ENCODE data around the gene MEGF9. TPM values are rescaled to one million over a fixed set of nuclear protein-coding genes. Genes with fewer than 3 reads are reported as not detected.

Gene MEGF9
- total RNA-seq, 1 donor from 2014 or later, result 23.4 TPM

GRCh38 chr9:120659676-120660075 lies 54.6 kb downstream of the MEGF9 start:
- no peak for DNase-seq (ENCODE audit: low spot score, unreplicated experiment)
- Mint-ChIP-seq H3K27me3 (no peaks in the 10 kb centered on the region), H3K4me3 (ENCODE audit: low read depth) (no peak overlapping the region), H3K9me3 (ENCODE audit: low read depth) (no peaks in the 10 kb centered on the region), H3K4me1 (ENCODE audit: low read depth) (peaks cover 31% of the 10 kb centered on the region), H3K36me3 (ENCODE audit: insufficient read depth) (peaks cover 3% of the 10 kb centered on the region), H3K27ac (no peak overlapping the region)
- TF ChIP-seq CTCF (IDR thresholded peaks at IDR 0.05; ENCODE audit: unreplicated experiment), result no peak

GRCh38 chr9:120659209-120659608 lies 55.1 kb downstream of the MEGF9 start:
- Mint-ChIP-seq H3K4me3 (ENCODE audit: low read depth) (no peak overlapping the region), H3K9me3 (ENCODE audit: low read depth) (no peaks in the 10 kb centered on the region), H3K27me3 (no peaks in the 10 kb centered on the region), H3K36me3 (ENCODE audit: insufficient read depth) (peaks cover 1% of the 10 kb centered on the region), H3K4me1 (ENCODE audit: low read depth) (peaks cover 26% of the 10 kb centered on the region), H3K27ac (peak overlapping the region; percentile 90)
- TF ChIP-seq CTCF (IDR thresholded peaks at IDR 0.05; ENCODE audit: unreplicated experiment), result no peak
- DNase-seq (ENCODE audit: low spot score, unreplicated experiment), result no peak

GRCh38 chr9:120655005-120655622 lies 59.2 kb downstream of the MEGF9 start:
- H3K27me3 Mint-ChIP-seq, result no peaks in the 10 kb centered on the region
- H3K4me3 Mint-ChIP-seq (ENCODE audit: low read depth), result no peak overlapping the region
- H3K9me3 Mint-ChIP-seq (ENCODE audit: low read depth), result no peaks in the 10 kb centered on the region
- no peak overlapping the region for H3K27ac Mint-ChIP-seq
- peaks cover 3% of the 10 kb centered on the region for H3K36me3 Mint-ChIP-seq (ENCODE audit: insufficient read depth)
- peaks cover 10% of the 10 kb centered on the region for H3K4me1 Mint-ChIP-seq (ENCODE audit: low read depth)
- DNase-seq (ENCODE audit: low spot score, unreplicated experiment), result no peak
- TF ChIP-seq CTCF (IDR thresholded peaks at IDR 0.05; ENCODE audit: unreplicated experiment), result no peak

GRCh38 chr9:120654272-120654671 lies 60.0 kb downstream of the MEGF9 start:
- Mint-ChIP-seq H3K36me3 (ENCODE audit: insufficient read depth) (peaks cover 4% of the 10 kb centered on the region), H3K27me3 (no peaks in the 10 kb centered on the region), H3K4me1 (ENCODE audit: low read depth) (peaks cover 5% of the 10 kb centered on the region), H3K9me3 (ENCODE audit: low read depth) (no peaks in the 10 kb centered on the region), H3K4me3 (ENCODE audit: low read depth) (no peak overlapping the region), H3K27ac (no peak overlapping the region)
- TF ChIP-seq CTCF (IDR thresholded peaks at IDR 0.05; ENCODE audit: unreplicated experiment), result no peak
- no peak for DNase-seq (ENCODE audit: low spot score, unreplicated experiment)

- H3K4me1 Mint-ChIP-seq (ENCODE audit: low read depth), result peaks cover 3% of the 10 kb centered on the region
- no peak overlapping the region for H3K27ac Mint-ChIP-seq
- H3K9me3 Mint-ChIP-seq (ENCODE audit: low read depth), result no peaks in the 10 kb centered on the region
- H3K4me3 Mint-ChIP-seq (ENCODE audit: low read depth), result no peak overlapping the region
- DNase-seq (ENCODE audit: low spot score, unreplicated experiment), result no peak
- H3K36me3 Mint-ChIP-seq (ENCODE audit: insufficient read depth), result peaks cover 2% of the 10 kb centered on the region
- TF ChIP-seq CTCF (IDR thresholded peaks at IDR 0.05; ENCODE audit: unreplicated experiment), result no peak
- no peaks in the 10 kb centered on the region for H3K27me3 Mint-ChIP-seq
Measured at GRCh38 chr9:120653762-120654161, 60.5 kb downstream of the MEGF9 start.
